Measurements from ENCODE around the gene CACHD1. TPM values are rescaled to one million over a fixed set of nuclear protein-coding genes. Genes with fewer than 3 reads are reported as not detected.
A peak's percentile ranks its signal among the peaks of the same experiment; 100 is the strongest.

The CACHD1 gene
- polyA plus RNA-seq, 1 donor from 2014 or later = 12.7 TPM

GRCh38 chr1:64594446-64594845, 124.5 kb downstream of the CACHD1 start:
- Histone ChIP-seq H3K9me3 (ENCODE audit: low read length) (no peaks in the 10 kb centered on the region), H3K9me2 (ENCODE audit: insufficient read depth, low read length) (no peaks in the 10 kb centered on the region), H4K20me1 (ENCODE audit: insufficient read depth) (no peaks in the 10 kb centered on the region), H3K27ac (ENCODE audit: low read length) (no peak overlapping the region), H3K36me3 (ENCODE audit: insufficient read depth, low read length) (no peaks in the 10 kb centered on the region), H3K9ac (ENCODE audit: low read length) (no peak overlapping the region), H3K27me3 (ENCODE audit: insufficient read depth, low read depth, low read length) (no peaks in the 10 kb centered on the region), H3K4me3 (ENCODE audit: low read length) (no peak overlapping the region), H3K4me2 (ENCODE audit: low read length) (no peak overlapping the region), H3K79me2 (replicated peaks; ENCODE audit: insufficient read depth, low read length) (no peaks in the 10 kb centered on the region), H3F3A (ENCODE audit: insufficient read depth, low read length, poor library complexity, severe bottlenecking) (no peaks in the 10 kb centered on the region), H2AFZ (ENCODE audit: low read depth, low read length) (no peak overlapping the region)
- TF ChIP-seq MXI1 (conservative IDR thresholded peaks at IDR 0.05; ENCODE audit: poor library complexity, severe bottlenecking) (no peak), SMC3 (conservative IDR thresholded peaks at IDR 0.05; ENCODE audit: poor library complexity) (no peak), EP300 (conservative IDR thresholded peaks at IDR 0.05; ENCODE audit: poor library complexity, severe bottlenecking) (no peak), RAD21 (conservative IDR thresholded peaks at IDR 0.05) (no peak), EZH2 (IDR thresholded peaks at IDR 0.05; ENCODE audit: borderline replicate concordance, insufficient read depth, low read length, poor library complexity, severe bottlenecking) (no peak), TAF1 (IDR thresholded peaks at IDR 0.05; ENCODE audit: low read depth) (no peak), CTCF (IDR thresholded peaks at IDR 0.05; ENCODE audit: poor library complexity, severe bottlenecking) (no peak), POLR2AphosphoS5 (IDR thresholded peaks at IDR 0.05) (no peak)
- TF ChIP-seq, protein P1, sequence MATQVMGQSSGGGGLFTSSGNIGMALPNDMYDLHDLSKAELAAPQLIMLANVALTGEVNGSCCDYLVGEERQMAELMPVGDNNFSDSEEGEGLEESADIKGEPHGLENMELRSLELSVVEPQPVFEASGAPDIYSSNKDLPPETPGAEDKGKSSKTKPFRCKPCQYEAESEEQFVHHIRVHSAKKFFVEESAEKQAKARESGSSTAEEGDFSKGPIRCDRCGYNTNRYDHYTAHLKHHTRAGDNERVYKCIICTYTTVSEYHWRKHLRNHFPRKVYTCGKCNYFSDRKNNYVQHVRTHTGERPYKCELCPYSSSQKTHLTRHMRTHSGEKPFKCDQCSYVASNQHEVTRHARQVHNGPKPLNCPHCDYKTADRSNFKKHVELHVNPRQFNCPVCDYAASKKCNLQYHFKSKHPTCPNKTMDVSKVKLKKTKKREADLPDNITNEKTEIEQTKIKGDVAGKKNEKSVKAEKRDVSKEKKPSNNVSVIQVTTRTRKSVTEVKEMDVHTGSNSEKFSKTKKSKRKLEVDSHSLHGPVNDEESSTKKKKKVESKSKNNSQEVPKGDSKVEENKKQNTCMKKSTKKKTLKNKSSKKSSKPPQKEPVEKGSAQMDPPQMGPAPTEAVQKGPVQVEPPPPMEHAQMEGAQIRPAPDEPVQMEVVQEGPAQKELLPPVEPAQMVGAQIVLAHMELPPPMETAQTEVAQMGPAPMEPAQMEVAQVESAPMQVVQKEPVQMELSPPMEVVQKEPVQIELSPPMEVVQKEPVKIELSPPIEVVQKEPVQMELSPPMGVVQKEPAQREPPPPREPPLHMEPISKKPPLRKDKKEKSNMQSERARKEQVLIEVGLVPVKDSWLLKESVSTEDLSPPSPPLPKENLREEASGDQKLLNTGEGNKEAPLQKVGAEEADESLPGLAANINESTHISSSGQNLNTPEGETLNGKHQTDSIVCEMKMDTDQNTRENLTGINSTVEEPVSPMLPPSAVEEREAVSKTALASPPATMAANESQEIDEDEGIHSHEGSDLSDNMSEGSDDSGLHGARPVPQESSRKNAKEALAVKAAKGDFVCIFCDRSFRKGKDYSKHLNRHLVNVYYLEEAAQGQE (IDR thresholded peaks at IDR 0.05; ENCODE audit: borderline replicate concordance) = no peak

DNA sequence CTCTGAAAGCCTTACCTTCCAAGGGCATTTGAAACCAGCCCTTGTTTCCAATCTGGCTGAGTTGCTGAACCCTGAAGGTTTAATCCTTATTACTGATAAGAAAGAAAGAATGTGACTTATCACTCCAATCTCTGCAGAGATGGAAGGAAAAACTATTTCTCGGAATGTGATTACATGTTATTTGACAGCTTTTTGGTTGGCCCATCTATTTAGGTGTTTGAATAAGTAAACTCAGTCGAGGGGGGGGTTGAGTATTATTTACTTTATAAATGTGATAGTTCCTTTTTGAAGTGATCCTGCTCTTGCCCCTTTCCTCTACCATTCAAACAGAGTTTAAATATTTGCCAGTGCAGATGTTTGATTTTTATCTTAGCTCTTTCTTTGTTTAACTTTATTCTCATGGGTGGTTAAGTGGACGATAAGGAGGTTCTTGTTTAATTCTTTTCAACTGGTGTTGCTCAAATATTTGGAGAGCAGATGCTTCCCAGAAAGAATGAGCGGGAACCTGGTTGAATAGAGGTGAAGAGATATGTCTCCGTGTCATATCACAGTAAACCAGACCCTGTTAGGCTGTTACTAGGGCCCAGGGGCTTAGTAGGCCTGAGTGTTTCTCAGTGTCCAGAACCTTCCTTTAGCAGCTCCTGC, 126.1 kb downstream of the CACHD1 start:
- no peaks in the 10 kb centered on the region for H3K36me3 ChIP-seq (ENCODE audit: insufficient read depth, low read length)
- no peaks in the 10 kb centered on the region for H3K9me2 ChIP-seq (ENCODE audit: insufficient read depth, low read length)
- peak overlapping the region; percentile 36 for H3K4me3 ChIP-seq (ENCODE audit: low read length)
- no peak overlapping the region for H2AFZ ChIP-seq (ENCODE audit: low read depth, low read length)
- H3K9me3 ChIP-seq (ENCODE audit: low read length) = no peaks in the 10 kb centered on the region
- H3K27me3 ChIP-seq (ENCODE audit: insufficient read depth, low read depth, low read length) = no peaks in the 10 kb centered on the region
- TF ChIP-seq, protein P1 (IDR thresholded peaks at IDR 0.05; ENCODE audit: borderline replicate concordance) = no peak
- TF ChIP-seq EZH2 (IDR thresholded peaks at IDR 0.05; ENCODE audit: borderline replicate concordance, insufficient read depth, low read length, poor library complexity, severe bottlenecking) (no peak), CTCF (IDR thresholded peaks at IDR 0.05; ENCODE audit: poor library complexity, severe bottlenecking) (no peak), TAF1 (IDR thresholded peaks at IDR 0.05; ENCODE audit: low read depth) (no peak), EP300 (conservative IDR thresholded peaks at IDR 0.05; ENCODE audit: poor library complexity, severe bottlenecking) (no peak), POLR2AphosphoS5 (IDR thresholded peaks at IDR 0.05) (no peak), SMC3 (conservative IDR thresholded peaks at IDR 0.05; ENCODE audit: poor library complexity) (no peak), MXI1 (conservative IDR thresholded peaks at IDR 0.05; ENCODE audit: poor library complexity, severe bottlenecking) (no peak), RAD21 (conservative IDR thresholded peaks at IDR 0.05) (no peak)
- no peaks in the 10 kb centered on the region for H3F3A ChIP-seq (ENCODE audit: insufficient read depth, low read length, poor library complexity, severe bottlenecking)
- H3K4me2 ChIP-seq (ENCODE audit: low read length) = no peak overlapping the region
- H3K79me2 ChIP-seq (replicated peaks; ENCODE audit: insufficient read depth, low read length) = no peaks in the 10 kb centered on the region
- H3K27ac ChIP-seq (ENCODE audit: low read length) = peak overlapping the region; percentile 57
- H3K9ac ChIP-seq (ENCODE audit: low read length) = peak overlapping the region; percentile 25
- no peaks in the 10 kb centered on the region for H4K20me1 ChIP-seq (ENCODE audit: insufficient read depth)

Measured in neural cell (in vitro differentiated cells).